NCI-H510A (cell line): ENCODE measurements around the gene ACOX2.
"Not testable (repeated sequence)": the region's sequence is repeated elsewhere in the genome, so short reads cannot be mapped to it uniquely, and the experiment has no call there.

Experiments used
- DNase-seq: peaks from one replicate; lab custom pipeline; 2025; lab: John Stamatoyannopoulos, UW

ACOX2 gene

GRCh38 chr3:58534592-58535494 is 2.1 kb downstream of the ACOX2 start:
- DNase-seq = no peak

- no peak for DNase-seq
Measured at GRCh38 chr3:58532794-58533220, 4.2 kb downstream of the ACOX2 start.

- DNase-seq = no peak
Measured at GRCh38 chr3:58531956-58532355, 5.0 kb downstream of the ACOX2 start.

GRCh38 chr3:58531555-58531954 is 5.4 kb downstream of the ACOX2 start:
- DNase-seq = no peak

GRCh38 chr3:58530354-58530865 is 6.6 kb downstream of the ACOX2 start:
- no peak for DNase-seq

GRCh38 chr3:58529516-58530353 is 7.3 kb downstream of the ACOX2 start:
- no peak for DNase-seq

GRCh38 chr3:58528629-58529028 is 8.4 kb downstream of the ACOX2 start:
- no peak for DNase-seq

GRCh38 chr3:58527440-58527839 is 9.6 kb downstream of the ACOX2 start:
- DNase-seq = not testable (repeated sequence)

- DNase-seq = no peak
Measured at GRCh38 chr3:58526515-58526957, 10.5 kb downstream of the ACOX2 start.

GRCh38 chr3:58524326-58524888 is 12.6 kb downstream of the ACOX2 start:
- no peak for DNase-seq

- DNase-seq = no peak
Measured at GRCh38 chr3:58522759-58523425, 14.1 kb downstream of the ACOX2 start.

GRCh38 chr3:58521917-58522631 is 14.9 kb downstream of the ACOX2 start:
- no peak for DNase-seq

GRCh38 chr3:58521336-58521670 is 15.7 kb downstream of the ACOX2 start:
- no peak for DNase-seq

- DNase-seq = no peak
Measured at GRCh38 chr3:58520403-58521335, 16.3 kb downstream of the ACOX2 start.

GRCh38 chr3:58519668-58520402 is 17.2 kb downstream of the ACOX2 start:
- no peak for DNase-seq

GRCh38 chr3:58518291-58518789 is 18.6 kb downstream of the ACOX2 start:
- DNase-seq = no peak

GRCh38 chr3:58514405-58514804 is 22.6 kb downstream of the ACOX2 start:
- DNase-seq = no peak

- DNase-seq = no peak
Measured at GRCh38 chr3:58508437-58508836, 28.6 kb downstream of the ACOX2 start.
